Esophagus muscularis mucosa (tissue), 3 donors: ENCODE data around the gene NAIF1.

Experiments
- CTCF ChIP-seq, 3 experiments: fragments of 200-600 bp in 2 of 3; fragments of 450-650 bp in 1 of 3; sonication (generic) in 2 of 3; IDR thresholded peaks; one replicate each; pipeline ENCODE4 v1.5.1; 2017 to 2019; ENCODE audit warnings: antibody characterized with exemption in 3 of 3, mild to moderate bottlenecking in 2 of 3, moderate library complexity in 1 of 3
- POLR2A ChIP-seq: fragments of 450-650 bp; IDR thresholded peaks from one replicate; pipeline ENCODE4 v1.6.1; 2017; ENCODE audit warnings: antibody characterized with exemption, moderate library complexity, mild to moderate bottlenecking, low read depth

DNA sequence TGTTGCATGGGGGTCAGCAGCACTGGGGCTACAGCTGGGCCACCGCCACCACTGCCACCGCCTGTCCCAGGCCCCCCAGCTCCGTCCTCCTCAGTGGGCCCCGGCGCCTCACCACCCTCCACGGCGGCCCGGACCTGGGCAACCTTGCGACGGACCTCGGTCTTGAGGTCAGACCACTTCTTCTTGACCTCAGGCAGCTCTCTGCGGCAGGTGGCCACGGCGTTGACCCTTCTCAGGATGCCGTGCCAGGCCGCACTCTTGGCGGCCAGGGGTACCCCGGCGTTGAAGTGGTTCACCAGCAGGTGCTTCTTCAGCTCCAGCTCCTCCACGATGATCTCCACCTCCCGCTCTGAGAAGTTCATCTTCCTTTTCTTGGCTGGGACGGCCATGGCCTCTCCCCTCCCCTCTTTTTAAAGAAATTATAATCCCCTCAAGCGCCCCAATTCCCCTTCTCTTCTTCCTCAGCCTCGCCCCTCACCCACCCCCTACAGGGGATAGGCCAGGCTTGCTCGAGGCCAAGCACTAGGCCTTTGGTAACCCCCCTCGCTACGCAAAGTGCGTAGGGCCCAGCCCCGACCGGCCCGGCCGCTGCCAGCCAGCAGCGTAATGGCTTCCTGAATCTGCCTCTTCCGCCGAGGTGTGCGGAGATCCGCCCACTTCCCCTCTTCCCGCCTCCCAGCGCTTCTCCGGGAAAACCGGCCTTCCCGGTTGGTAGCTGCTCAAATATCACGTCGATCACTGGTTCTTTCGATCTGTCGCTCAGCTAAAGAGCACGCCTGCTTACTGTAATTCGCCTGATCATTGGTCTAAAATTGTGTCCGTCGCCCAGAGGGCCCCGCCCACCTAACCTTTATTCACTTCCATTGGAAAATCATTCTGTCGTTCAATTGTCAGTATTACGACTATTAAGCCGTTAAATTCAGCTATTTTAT is at the start of gene NAIF1:
- TF ChIP-seq POLR2A: no peak
- no peak for TF ChIP-seq CTCF (IDR thresholded peaks at IDR 0.05)
